AG10803 (cell line): ENCODE data around the gene CD163.
A peak's percentile ranks its signal among the peaks of the same experiment; 100 is the strongest.

ENCODE experiments used
- DNase-seq: peaks from one replicate; pipeline ENCODE4 v3.0.0; 2010; ENCODE audit warnings: low read depth
- H3K4me3 ChIP-seq: 2 replicates; pipeline ENCODE4 v1.5.1; 2011; ENCODE audit warnings: mild to moderate bottlenecking, low read length, control low read depth
- TF ChIP-seq, protein P1 (sequence below): conservative IDR thresholded peaks from 2 replicates; pipeline ENCODE4 v1.5.1; 2011; ENCODE audit warnings: mild to moderate bottlenecking, low read length, control low read depth, inconsistent platforms

Gene CD163

GRCh38 chr12:7486512-7486911 lies 17.1 kb downstream of the CD163 start:
- H3K4me3 ChIP-seq = no peak overlapping the region
- TF ChIP-seq, protein P1, sequence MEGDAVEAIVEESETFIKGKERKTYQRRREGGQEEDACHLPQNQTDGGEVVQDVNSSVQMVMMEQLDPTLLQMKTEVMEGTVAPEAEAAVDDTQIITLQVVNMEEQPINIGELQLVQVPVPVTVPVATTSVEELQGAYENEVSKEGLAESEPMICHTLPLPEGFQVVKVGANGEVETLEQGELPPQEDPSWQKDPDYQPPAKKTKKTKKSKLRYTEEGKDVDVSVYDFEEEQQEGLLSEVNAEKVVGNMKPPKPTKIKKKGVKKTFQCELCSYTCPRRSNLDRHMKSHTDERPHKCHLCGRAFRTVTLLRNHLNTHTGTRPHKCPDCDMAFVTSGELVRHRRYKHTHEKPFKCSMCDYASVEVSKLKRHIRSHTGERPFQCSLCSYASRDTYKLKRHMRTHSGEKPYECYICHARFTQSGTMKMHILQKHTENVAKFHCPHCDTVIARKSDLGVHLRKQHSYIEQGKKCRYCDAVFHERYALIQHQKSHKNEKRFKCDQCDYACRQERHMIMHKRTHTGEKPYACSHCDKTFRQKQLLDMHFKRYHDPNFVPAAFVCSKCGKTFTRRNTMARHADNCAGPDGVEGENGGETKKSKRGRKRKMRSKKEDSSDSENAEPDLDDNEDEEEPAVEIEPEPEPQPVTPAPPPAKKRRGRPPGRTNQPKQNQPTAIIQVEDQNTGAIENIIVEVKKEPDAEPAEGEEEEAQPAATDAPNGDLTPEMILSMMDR = no peak
- no peak for DNase-seq

- TF ChIP-seq, protein P1 = no peak
- H3K4me3 ChIP-seq = no peak overlapping the region
- no peak for DNase-seq
Observed at GRCh38 chr12:7485095-7485494, 18.5 kb downstream of the CD163 start.

DNA sequence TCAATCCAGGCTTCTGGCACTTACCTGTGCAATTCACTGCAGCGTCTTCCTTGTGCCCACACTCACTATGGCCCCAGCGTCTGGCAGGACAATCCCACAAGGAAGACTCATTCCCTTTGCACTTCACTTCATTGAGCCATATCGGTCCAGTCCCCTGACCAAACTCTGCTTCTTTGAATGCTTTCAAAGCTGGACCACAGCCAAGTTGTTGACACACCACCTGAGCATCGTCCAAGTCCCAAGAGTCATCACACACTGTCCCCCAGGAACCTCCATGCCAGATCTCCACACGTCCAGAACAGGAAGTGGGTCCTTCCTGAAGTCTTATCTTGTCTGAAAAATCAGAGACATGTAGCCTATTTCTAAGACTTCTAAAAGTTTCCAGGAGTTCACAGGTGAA lies 20.2 kb downstream of the CD163 start:
- TF ChIP-seq, protein P1 = no peak
- H3K4me3 ChIP-seq = no peak overlapping the region
- DNase-seq = no peak

DNA sequence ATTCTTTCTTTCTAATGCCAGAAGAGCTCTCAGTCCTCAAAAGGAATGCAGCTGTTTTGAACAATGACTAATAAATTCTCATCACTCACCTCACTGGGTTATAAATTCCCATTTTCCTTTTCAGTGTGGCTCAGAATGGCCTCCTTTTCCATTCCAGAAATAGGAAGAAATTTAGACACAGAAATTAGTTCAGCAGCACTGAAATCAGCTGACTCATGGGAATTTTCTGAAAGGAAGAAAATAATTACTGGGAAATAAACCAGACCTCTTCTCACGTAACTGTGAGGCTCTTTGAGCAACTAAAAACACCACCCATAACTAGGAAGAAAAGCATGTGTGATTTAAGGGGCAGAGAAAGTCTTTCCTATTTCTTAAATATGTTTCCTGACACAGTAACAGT lies 23.8 kb downstream of the CD163 start:
- no peak overlapping the region for H3K4me3 ChIP-seq
- TF ChIP-seq, protein P1 = no peak
- peak; percentile 45 for DNase-seq

- DNase-seq = no peak
- no peak overlapping the region for H3K4me3 ChIP-seq
- TF ChIP-seq, protein P1 = no peak
Observed at GRCh38 chr12:7472060-7472459, 31.5 kb downstream of the CD163 start.

DNA sequence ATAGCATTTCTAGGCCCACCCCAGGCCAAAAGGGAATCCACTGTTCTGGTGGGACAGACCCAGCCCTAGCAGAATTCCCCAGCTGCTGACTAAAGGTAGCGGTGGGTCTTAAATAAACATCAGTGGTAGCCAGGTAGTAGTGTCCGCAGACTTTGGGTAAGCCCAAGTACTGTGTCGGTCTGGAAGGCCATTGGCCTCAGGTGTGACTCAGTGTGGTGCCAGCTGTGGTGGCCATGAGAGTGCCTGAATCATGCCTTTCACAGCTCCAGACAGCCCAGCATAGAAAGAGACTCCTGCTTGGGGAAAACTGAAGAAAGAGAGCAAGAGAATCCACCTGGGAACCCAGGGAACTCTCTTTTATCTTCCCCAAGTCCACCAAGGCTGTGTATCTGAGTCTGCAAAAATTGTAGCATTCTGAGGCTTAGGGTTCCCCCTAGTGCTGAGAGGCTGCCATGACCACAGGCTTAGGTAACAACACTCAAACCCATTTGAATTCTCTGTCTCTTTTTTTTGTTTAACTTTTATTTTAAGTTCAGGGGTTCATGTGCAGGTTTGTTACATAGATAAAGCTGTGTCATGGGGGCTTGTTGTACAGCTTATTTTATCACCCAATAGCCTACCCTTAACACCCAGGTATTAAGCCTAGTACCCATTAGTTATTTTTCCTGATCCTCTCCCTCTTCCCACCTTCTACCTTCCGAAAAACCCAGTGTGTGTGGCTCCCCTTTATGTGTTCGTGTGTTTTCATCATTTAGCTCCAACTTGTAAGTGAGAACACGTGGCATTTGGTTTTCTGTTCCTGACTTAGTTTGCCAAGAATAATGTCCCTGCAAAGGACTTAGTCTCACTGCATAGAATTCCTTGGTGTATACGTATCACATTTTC lies 43.0 kb downstream of the CD163 start:
- peak; percentile 44 for DNase-seq
- no peak overlapping the region for H3K4me3 ChIP-seq
- TF ChIP-seq, protein P1 = peak; percentile 93

DNA sequence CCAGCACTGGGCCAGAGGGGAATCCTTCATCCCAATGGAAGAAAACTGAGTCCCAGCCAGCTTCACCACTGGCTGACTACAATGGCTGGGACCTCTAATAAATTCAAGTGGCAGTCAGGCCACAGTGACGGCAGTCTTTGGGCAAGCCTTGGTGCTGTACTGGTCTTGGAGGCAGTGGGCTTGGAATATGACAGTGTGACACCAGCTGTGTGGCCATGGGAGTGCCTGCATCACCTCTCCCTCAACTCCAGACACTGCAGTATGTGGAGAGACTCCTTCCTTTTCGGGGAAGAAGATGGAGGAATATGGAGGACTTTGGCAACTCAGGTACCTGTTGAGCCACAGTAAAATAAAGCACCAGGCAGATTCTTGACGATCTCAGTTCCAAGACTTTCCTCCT lies 43.6 kb downstream of the CD163 start:
- TF ChIP-seq, protein P1 = no peak
- no peak overlapping the region for H3K4me3 ChIP-seq
- no peak for DNase-seq
